ENCODE results near the gene PALM3.
"Not testable (repeated sequence)": the region's sequence is repeated elsewhere in the genome, so short reads cannot be mapped to it uniquely, and the experiment has no call there.

Gene PALM3

DNA sequence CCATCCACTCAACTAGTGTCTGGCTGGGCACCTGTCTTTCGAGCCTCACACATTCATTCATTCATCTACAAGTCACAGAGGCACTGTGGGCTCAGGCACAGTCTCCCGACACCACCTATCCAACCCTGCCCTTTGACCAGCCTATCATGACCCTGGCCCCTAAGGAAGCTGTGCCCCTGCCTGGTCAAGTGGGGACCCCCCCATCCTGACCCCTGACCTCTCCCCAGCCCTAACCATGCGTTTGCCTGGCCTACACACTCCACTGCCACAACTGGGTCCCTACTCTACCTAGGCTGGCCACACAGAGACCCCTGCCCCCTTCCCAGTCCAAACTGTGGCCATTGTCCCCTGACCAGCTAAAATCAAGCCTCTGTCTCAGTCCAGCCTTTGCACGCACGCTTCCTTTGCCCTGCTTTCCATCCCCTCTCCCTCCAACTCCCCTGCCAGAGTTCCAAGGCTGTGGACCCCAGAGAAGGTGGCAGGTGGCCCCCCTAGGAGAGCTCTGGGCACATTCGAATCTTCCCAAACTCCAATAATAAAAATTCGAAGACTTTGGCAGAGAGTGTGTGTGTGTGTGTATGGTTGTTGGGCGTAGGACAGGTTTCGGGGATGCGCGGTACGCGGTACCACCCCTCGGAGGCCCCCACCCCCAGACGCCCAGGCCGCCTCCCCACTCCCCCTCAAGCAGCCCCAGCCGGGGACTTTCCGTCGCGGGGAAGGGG, 30.7 kb downstream of the PALM3 start:
- peak; percentile 85 to 88 for DNase-seq

- DNase-seq: no peak
These were observed 33.0 kb downstream of the PALM3 start for GRCh38 chr19:14028901-14029300.

DNA sequence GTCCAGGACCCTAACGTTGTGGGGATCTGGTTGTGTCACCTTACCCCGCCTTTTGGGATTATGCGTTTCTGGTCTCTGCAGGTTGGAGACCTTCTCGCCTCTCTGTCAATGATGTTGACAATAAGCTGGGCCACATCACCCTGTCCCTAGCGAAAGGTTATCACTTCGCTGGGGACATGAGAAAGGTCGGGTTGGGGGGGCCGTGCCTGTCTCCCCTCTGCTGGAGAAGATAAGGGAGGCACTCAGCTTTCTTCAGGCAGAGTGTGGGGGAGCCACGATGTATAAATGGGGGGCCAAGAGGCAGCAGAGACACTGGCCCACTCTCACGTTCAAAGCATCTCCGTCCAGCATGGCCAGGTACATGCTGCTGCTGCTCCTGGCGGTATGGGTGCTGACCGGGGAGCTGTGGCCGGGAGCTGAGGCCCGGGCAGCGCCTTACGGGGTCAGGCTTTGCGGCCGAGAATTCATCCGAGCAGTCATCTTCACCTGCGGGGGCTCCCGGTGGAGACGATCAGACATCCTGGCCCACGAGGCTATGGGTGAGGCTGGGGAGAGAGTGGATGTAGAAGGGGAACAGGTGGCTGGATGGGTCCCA, 33.9 kb downstream of the PALM3 start, which contains the start of gene RLN3:
TSS of gene RLN3 (plus strand) at position 293 of the 595 bp plus-strand sequence. CDS start at position 350, 57 bp downstream.
- no peak for DNase-seq

DNA sequence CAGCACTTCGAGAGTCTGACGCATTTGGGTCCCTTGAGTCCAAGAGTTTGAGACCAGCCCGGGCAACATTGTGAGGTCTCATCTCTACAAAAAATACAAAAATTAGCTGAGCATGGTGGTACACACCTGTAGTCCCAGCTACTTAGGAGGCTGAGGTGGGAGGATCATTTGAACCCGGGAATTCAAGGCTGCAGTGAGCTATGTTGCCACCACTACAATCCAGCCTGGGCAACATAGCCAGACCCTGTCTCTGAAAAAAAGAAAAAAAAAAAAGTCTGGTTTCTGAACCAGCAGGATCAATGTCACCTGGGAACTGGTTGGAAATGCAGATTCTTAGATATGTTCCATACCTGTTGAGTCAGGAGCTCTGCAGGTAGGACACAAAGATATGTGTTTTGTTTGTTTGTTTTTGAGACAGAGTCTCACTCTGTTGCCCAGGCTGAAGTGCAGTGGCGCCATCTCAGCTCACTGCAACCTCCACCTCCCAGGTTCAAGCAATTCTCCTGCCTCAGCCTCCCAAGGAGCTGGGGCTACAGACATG, 35.2 kb downstream of the PALM3 start:
- DNase-seq: not testable (repeated sequence)

GRCh38 chr19:14023404-14024235, 38.3 kb downstream of the PALM3 start:
- DNase-seq: peak; percentile 28 to 54

- no peak for DNase-seq
These were observed 39.4 kb downstream of the PALM3 start for GRCh38 chr19:14022469-14022868.

DNA sequence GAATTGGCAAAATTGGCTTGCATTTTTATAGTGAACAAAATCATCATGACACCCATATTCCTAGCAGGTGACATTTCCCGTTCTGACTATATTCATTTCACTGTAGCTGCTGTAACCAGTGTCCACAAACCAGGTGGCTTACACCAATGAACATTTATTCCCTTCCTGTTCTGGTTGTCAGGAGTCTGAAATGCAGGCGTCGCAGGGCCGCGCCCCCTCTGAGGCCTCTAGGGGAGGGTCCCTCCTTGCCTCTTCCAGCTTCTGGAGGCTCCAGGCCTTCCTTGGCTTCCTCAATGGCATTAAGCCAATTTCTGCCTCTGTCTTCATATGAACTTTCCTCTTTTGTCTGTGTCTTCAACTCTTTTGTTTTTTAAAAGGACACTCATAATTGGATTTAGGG, 40.4 kb downstream of the PALM3 start:
- no peak for DNase-seq

DNA sequence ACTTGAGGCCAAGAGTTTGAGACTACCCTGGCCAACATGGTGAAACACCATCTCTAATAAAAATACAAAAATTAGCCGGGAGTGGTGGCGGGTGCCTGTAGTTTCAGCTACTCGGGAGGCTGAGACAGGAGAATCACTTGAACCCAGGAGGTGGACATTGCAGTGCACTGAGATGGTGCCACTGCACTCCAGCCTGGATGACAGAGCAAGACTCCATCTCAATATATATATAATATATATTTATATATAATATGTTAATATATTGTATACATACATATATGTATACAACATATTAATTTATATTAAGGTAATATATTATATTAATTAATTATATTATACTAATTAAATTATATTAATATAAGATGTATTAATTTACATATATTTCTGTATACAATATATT, 42.1 kb downstream of the PALM3 start:
- not testable (repeated sequence) for DNase-seq

DNA sequence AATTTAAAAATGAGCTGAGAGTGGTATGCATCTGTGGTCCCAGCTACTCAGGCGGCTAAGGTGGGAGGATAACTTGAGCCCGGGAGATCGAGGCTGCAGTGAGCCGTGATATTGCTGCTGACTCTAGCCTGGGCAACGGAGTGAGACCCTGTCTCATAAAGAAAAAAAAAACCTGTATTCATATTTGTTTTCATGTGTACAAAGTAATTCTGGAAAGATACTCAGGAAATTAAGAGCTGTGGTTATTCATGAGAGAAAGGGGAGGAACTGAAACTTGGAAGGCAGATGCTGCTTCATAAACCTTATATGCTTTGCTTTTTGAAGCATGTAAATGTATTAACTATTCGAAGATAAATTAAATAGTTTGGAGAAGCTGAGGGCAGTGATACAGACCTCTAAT, 42.8 kb downstream of the PALM3 start:
- DNase-seq: no peak

DNA sequence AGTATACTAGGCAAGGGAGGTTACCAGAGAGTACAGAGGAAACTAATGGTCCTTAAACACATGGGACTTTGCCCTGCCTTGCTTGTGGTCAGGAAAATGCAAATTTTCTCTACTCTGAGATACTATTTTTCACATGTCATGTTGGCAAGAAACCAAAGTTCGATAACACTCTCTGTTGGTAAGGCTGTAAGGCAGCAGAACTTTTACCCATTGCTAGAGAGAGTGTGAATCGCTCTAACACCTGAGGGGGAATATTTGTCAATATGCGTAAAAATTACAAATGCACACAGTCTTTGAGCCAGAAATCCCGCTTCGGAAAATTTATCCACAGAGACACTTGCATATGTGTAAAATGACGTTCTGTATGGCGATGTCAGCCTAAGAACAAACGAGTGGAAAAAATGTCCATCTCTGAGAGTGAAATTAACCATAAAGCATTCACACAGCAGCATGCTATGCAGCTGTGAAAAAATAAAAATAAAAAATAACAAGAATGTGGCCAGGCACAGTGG, 46.3 kb downstream of the PALM3 start:
- no peak for DNase-seq

GRCh38 chr19:14012378-14012915, 49.4 kb downstream of the PALM3 start:
- no peak for DNase-seq

DNA sequence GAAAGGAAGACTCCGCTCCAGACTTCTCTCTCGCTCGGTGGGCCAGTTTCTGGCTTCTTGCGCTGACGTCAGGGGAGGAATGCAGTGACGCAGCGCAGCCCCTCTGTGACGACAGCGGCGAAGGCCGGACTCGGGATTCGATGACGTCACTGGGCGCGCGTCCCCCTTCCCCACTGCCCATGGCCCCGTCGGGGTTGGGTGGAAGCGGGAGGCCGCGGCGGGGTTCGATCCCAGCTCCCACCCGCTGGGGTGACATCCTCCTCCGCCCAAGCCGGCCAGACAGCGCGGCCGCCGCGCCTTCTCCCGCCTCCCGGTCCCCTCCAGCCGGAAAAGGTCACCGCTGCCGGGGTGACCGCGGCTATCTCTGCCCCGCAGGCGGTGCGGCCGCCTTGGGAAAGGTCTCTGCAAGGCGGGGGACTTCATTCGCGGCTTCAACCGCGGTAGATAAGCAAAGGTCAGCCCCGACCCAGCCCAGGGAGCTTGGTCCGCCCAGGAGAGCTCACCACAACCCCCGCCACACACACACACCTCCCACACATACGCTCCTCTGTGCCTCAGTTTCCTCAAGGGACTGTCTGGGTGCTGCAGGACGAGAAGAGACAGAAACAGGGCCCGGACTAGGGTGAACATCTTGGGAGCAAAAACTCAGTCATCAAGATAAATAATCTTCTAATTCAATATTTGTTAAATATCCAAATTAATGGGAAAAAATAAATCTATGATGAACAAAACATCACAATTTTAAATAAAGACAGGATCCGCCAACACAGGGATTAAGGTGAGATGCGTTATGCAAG, 54.9 kb downstream of the PALM3 start:
- DNase-seq: no peak

DNA sequence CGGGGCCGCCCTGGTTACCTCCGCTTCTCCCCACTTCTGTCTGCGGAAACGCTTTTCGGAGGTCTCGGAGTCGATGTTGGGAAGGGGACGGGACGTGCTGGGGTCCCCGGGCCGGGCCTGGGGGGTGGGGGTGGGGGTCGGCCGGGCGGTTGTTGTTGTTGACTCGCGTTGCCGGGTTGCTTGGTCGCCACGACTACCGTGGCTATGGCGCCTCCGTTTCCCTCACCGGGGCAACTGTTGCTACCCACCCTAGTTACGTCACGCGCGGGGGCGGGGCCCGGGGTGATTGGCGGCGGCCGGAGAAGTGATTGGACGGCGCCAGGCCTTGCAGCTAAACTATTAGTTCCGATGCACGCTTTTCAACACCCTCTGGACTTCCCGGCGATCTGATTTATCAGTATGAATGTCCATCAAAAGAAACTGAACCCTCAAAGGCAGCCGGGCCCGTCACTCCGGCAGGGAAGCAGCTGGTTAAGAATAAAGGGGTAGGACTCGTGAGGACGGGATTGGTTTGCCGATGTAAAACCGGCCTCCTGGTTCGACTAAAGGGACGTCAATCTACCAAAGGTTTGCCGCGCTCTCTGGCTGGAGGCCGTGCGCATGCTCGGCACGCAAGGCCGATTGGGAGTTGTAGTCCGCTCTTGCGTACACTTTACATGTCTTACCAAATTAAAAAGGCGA, 55.7 kb downstream of the PALM3 start, which contains the start of gene RFX1:
TSS of gene RFX1 (minus strand) at position 236 of the 681 bp plus-strand sequence. CDS start 12,477 bp downstream, outside the sequence.
- peak; percentile 99 to 100 for DNase-seq

DNA sequence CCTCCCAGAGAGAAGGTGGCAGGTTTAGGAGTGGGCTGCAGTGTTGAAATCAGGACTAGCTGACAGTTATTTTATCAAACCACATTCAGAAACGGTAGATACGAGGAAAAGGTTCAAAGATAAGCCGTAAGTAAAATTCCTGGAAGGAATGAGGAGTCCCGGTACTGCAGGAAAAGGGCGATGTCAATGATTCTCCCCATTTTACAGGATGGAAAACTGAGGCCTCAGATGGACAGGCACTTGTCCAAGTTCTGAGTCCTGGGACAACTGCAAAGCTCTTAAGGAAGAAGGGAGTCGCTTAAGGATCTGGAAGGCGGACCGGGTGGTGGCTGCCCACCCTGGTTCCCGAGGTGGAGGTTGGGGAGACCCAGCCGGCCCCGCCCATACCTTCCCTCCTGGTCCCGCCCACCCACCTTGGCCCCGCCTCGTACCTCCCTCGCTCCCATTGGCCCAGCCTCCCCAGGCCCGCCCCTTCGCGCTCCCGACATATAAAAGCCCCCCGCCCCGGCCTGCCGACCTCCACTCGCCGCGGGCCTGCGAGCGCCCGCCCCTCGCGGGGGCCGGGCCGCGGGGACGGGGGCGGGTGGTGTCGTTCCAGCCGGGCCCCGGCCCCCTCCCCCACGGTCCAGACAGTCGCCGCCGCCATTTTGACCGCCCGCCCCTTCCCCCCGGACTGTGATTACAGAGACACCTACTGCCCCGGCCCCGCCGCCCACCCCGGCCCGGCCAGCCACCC, 56.4 kb downstream of the PALM3 start:
- peak; percentile 93 to 95 for DNase-seq

GRCh38 chr19:14004619-14005348, 57.1 kb downstream of the PALM3 start:
- DNase-seq: peak; percentile 27 to 57
